DOHH2 (cell line): ENCODE data around the gene KHDRBS2.

Source experiments
- EZH2phosphoT487 ChIP-seq: fragments of 200-600 bp; sonication (generic); IDR thresholded peaks from 2 replicates; pipeline ENCODE4 v1.6.1; 2017; ENCODE audit warnings: borderline replicate concordance, mild to moderate bottlenecking, antibody characterized with exemption, low read length, moderate library complexity, mixed read lengths
- TF ChIP-seq, protein P1 (sequence below): fragments of 200-600 bp; sonication (generic); IDR thresholded peaks from one replicate; pipeline ENCODE4 v1.5.1; 2014; ENCODE audit warnings: antibody characterized with exemption, mild to moderate bottlenecking, low read depth, low read length; ENCODE audit not compliant: poor library complexity, severe bottlenecking

DNA sequence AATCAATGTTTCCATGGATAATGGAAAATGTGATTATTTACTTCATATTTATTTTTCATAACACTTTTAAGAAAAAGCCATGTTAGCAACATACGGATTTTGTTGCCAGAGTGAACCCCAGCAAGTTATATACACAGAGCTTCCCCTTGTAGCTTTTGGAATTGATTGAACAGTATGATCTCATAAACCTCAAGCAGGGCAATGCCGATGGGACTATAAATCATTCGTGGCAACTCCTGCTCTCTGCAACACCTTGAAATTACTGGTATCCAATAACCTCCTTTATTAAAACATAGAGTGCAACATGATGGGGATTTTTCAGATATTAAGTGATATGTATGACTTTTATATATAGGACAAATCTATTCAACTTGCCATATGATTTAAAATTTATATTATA lies 428.5 kb downstream of the KHDRBS2 start:
- TF ChIP-seq, protein P1, sequence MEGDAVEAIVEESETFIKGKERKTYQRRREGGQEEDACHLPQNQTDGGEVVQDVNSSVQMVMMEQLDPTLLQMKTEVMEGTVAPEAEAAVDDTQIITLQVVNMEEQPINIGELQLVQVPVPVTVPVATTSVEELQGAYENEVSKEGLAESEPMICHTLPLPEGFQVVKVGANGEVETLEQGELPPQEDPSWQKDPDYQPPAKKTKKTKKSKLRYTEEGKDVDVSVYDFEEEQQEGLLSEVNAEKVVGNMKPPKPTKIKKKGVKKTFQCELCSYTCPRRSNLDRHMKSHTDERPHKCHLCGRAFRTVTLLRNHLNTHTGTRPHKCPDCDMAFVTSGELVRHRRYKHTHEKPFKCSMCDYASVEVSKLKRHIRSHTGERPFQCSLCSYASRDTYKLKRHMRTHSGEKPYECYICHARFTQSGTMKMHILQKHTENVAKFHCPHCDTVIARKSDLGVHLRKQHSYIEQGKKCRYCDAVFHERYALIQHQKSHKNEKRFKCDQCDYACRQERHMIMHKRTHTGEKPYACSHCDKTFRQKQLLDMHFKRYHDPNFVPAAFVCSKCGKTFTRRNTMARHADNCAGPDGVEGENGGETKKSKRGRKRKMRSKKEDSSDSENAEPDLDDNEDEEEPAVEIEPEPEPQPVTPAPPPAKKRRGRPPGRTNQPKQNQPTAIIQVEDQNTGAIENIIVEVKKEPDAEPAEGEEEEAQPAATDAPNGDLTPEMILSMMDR: no peak
- TF ChIP-seq EZH2phosphoT487: no peak
